Measurements from ENCODE around the gene RPL29.

RPL29 gene

GRCh38 chr3:51944451-51945021, 51.2 kb downstream of the RPL29 start:
- DNase-seq, result no peak
